ENCODE data around the gene GPC5. TPM values are rescaled to one million over a fixed set of nuclear protein-coding genes. Genes with fewer than 3 reads are reported as not detected.

The GPC5 gene
- total and polyA plus RNA-seq, 2 of the 8 experiments (the other 6 are each of a cell fraction or from before 2014, with no cell fraction given), result 0.20 to 0.39 TPM

GRCh38 chr13:91894316-91894715, 495.9 kb downstream of the GPC5 start (continued):
- TF ChIP-seq, protein P1, sequence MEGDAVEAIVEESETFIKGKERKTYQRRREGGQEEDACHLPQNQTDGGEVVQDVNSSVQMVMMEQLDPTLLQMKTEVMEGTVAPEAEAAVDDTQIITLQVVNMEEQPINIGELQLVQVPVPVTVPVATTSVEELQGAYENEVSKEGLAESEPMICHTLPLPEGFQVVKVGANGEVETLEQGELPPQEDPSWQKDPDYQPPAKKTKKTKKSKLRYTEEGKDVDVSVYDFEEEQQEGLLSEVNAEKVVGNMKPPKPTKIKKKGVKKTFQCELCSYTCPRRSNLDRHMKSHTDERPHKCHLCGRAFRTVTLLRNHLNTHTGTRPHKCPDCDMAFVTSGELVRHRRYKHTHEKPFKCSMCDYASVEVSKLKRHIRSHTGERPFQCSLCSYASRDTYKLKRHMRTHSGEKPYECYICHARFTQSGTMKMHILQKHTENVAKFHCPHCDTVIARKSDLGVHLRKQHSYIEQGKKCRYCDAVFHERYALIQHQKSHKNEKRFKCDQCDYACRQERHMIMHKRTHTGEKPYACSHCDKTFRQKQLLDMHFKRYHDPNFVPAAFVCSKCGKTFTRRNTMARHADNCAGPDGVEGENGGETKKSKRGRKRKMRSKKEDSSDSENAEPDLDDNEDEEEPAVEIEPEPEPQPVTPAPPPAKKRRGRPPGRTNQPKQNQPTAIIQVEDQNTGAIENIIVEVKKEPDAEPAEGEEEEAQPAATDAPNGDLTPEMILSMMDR (IDR thresholded peaks at IDR 0.05; ENCODE audit: control extremely low read depth in 1 of 3, insufficient read depth in 1 of 3, low read depth in 1 of 3, low read length in 3 of 3), result no peak
- no peak for TF ChIP-seq RBBP5 (IDR thresholded peaks at IDR 0.05; ENCODE audit: borderline replicate concordance, low read depth, low read length)
- TF ChIP-seq CBX5 (IDR thresholded peaks at IDR 0.05; ENCODE audit: low read depth, low read length), result no peak

Data from H1 (cell line).